HEK293 (cell line): ENCODE measurements around the gene EPN1.

Experiments
- CTCF ChIA-PET: fragments of 350-600 bp; formaldehyde crosslinking; extraction: SDS; loops from one replicate; lab custom pipeline; 2021; ENCODE audit warnings: antibody characterized with exemption; lab: Yijun Ruan, JAX
- POLR2A ChIA-PET: fragments of 300-600 bp; formaldehyde crosslinking; extraction: SDS; loops from one replicate; lab custom pipeline; 2020; ENCODE audit warnings: antibody characterized with exemption, inconsistent platforms; lab: Yijun Ruan, JAX
- H3K27ac ChIP-seq: fragments of 200-500 bp; sonication (Bioruptor generic); 2 replicates; pipeline ENCODE4 v1.5.1; 2014; ENCODE audit warnings: low read depth, low read length, control low read depth, inconsistent platforms; ENCODE audit errors: extremely low read depth
- H3K36me3 ChIP-seq, 2 experiments: fragments of 200-500 bp in 1 of 2; sonication (Bioruptor generic) in 1 of 2; 1 replicate in 1 of 2; 2 replicates in 1 of 2; pipeline ENCODE4 v1.5.1; 2014 to 2017; ENCODE audit warnings: inconsistent platforms in 2 of 2, low read length in 2 of 2; ENCODE audit not compliant: control insufficient read depth in 2 of 2, insufficient read depth in 1 of 2
- H3K4me1 ChIP-seq: fragments of 200-500 bp; sonication (Bioruptor generic); 2 replicates; pipeline ENCODE4 v1.5.1; 2014; ENCODE audit warnings: mild to moderate bottlenecking, low read length, inconsistent platforms; ENCODE audit not compliant: control insufficient read depth, insufficient read depth
- H3K4me3 ChIP-seq: 2 replicates; pipeline ENCODE4 v1.5.1; 2011; ENCODE audit warnings: low read depth, mild to moderate bottlenecking, control low read depth, low read length, moderate library complexity
- H3K9me3 ChIP-seq: fragments of 200-500 bp; sonication (Bioruptor generic); 2 replicates; pipeline ENCODE4 v1.5.1; 2014; ENCODE audit warnings: low read depth, low read length, inconsistent platforms; ENCODE audit not compliant: control insufficient read depth, insufficient read depth
- GLIS1 ChIP-seq: fragments of 450-650 bp; formaldehyde crosslinking; IDR thresholded peaks from 2 replicates; pipeline ENCODE4 v1.5.1; 2016; ENCODE audit warnings: missing biosample characterization, missing genetic modification characterization
- IKZF3 ChIP-seq: fragments of 450-650 bp; IDR thresholded peaks from 2 replicates; pipeline ENCODE4 v1.5.0; 2018; ENCODE audit warnings: missing biosample characterization, mild to moderate bottlenecking, missing genetic modification characterization, moderate library complexity
- KLF8 ChIP-seq: fragments of 450-650 bp; formaldehyde crosslinking; IDR thresholded peaks from 2 replicates; pipeline ENCODE4 v1.5.1; 2016; ENCODE audit warnings: missing biosample characterization, missing genetic modification characterization
- SETDB1 ChIP-seq: IDR thresholded peaks from one replicate; pipeline ENCODE4 v1.6.1; 2017; ENCODE audit warnings: mild to moderate bottlenecking, low read length, moderate library complexity, mixed read lengths; ENCODE audit not compliant: insufficient read length
- TRIM28 ChIP-seq: IDR thresholded peaks from 2 replicates; pipeline ENCODE4 v1.6.1; 2011; ENCODE audit warnings: low read length, control low read depth, borderline replicate concordance
- YY2 ChIP-seq: fragments of 450-650 bp; formaldehyde crosslinking; IDR thresholded peaks from 2 replicates; pipeline ENCODE4 v1.5.1; 2016; ENCODE audit warnings: missing biosample characterization, missing genetic modification characterization
- ZNF114 ChIP-seq: fragments of 450-650 bp; formaldehyde crosslinking; IDR thresholded peaks from 2 replicates; pipeline ENCODE4 v1.5.0; 2017; ENCODE audit warnings: missing biosample characterization, missing genetic modification characterization
- ZNF138 ChIP-seq: fragments of 450-650 bp; formaldehyde crosslinking; IDR thresholded peaks from 2 replicates; pipeline ENCODE4 v1.5.1; 2016; ENCODE audit warnings: missing biosample characterization, missing genetic modification characterization, borderline replicate concordance
- ZNF146 ChIP-seq: fragments of 450-650 bp; formaldehyde crosslinking; IDR thresholded peaks from 2 replicates; pipeline ENCODE4 v1.5.1; 2016; ENCODE audit warnings: missing biosample characterization, missing genetic modification characterization
- ZNF157 ChIP-seq: fragments of 450-650 bp; formaldehyde crosslinking; IDR thresholded peaks from 2 replicates; pipeline ENCODE4 v1.5.1; 2016; ENCODE audit warnings: missing biosample characterization, missing genetic modification characterization
- ZNF23 ChIP-seq: fragments of 450-650 bp; formaldehyde crosslinking; IDR thresholded peaks from 2 replicates; pipeline ENCODE4 v1.5.1; 2016; ENCODE audit warnings: missing biosample characterization, missing genetic modification characterization, borderline replicate concordance
- ZNF274 ChIP-seq, 2 experiments: fragments of 200-500 bp in 1 of 2; fragments of 450-650 bp in 1 of 2; sonication (Bioruptor generic) in 1 of 2; formaldehyde crosslinking in 1 of 2; IDR thresholded peaks; 2 replicates each; pipeline versions ENCODE4 v1.5.1 to v1.6.1; 2014 to 2016; ENCODE audit warnings: borderline replicate concordance in 1 of 2, inconsistent platforms in 1 of 2, low read length in 1 of 2, missing biosample characterization in 1 of 2, missing genetic modification characterization in 1 of 2
- ZNF280D ChIP-seq: fragments of 450-650 bp; formaldehyde crosslinking; IDR thresholded peaks from 2 replicates; pipeline ENCODE4 v1.5.1; 2016; ENCODE audit warnings: missing biosample characterization, missing genetic modification characterization
- ZNF302 ChIP-seq: fragments of 450-650 bp; formaldehyde crosslinking; IDR thresholded peaks from 2 replicates; pipeline ENCODE4 v1.5.1; 2016; ENCODE audit warnings: missing biosample characterization, missing genetic modification characterization, low read depth
- ZNF311 ChIP-seq: fragments of 450-650 bp; formaldehyde crosslinking; IDR thresholded peaks from 2 replicates; pipeline ENCODE4 v1.5.1; 2017; ENCODE audit warnings: missing biosample characterization, missing genetic modification characterization, borderline replicate concordance
- ZNF350 ChIP-seq: fragments of 450-650 bp; formaldehyde crosslinking; IDR thresholded peaks from 2 replicates; pipeline ENCODE4 v1.5.0; 2017; ENCODE audit warnings: missing biosample characterization, mild to moderate bottlenecking, missing genetic modification characterization
- ZNF354C ChIP-seq: fragments of 450-650 bp; formaldehyde crosslinking; IDR thresholded peaks from 2 replicates; pipeline ENCODE4 v1.5.1; 2016; ENCODE audit warnings: missing biosample characterization, missing genetic modification characterization, low read depth, borderline replicate concordance
- ZNF433 ChIP-seq: fragments of 450-650 bp; formaldehyde crosslinking; IDR thresholded peaks from 2 replicates; pipeline ENCODE4 v1.5.1; 2016; ENCODE audit warnings: missing biosample characterization, missing genetic modification characterization, low read depth
- ZNF501 ChIP-seq: fragments of 450-650 bp; formaldehyde crosslinking; IDR thresholded peaks from 2 replicates; pipeline ENCODE4 v1.5.1; 2016; ENCODE audit warnings: missing biosample characterization, missing genetic modification characterization
- ZNF514 ChIP-seq: fragments of 450-650 bp; formaldehyde crosslinking; IDR thresholded peaks from 2 replicates; pipeline ENCODE4 v1.5.1; 2016; ENCODE audit warnings: missing biosample characterization, missing genetic modification characterization
- ZNF596 ChIP-seq: fragments of 450-650 bp; IDR thresholded peaks from 2 replicates; pipeline ENCODE4 v1.5.0; 2018; ENCODE audit warnings: missing biosample characterization, mild to moderate bottlenecking, missing genetic modification characterization, moderate library complexity
- ZNF623 ChIP-seq: fragments of 450-650 bp; formaldehyde crosslinking; IDR thresholded peaks from 2 replicates; pipeline ENCODE4 v1.5.1; 2016; ENCODE audit warnings: missing biosample characterization, missing genetic modification characterization
- ZNF658 ChIP-seq: fragments of 450-650 bp; formaldehyde crosslinking; IDR thresholded peaks from 2 replicates; pipeline ENCODE4; 2016; ENCODE audit warnings: missing biosample characterization, missing genetic modification characterization
- TF ChIP-seq, protein P1 (sequence below): fragments of 450-650 bp; formaldehyde crosslinking; IDR thresholded peaks from 2 replicates; pipeline ENCODE4 v1.5.0; 2017; ENCODE audit warnings: missing biosample characterization, missing genetic modification characterization, borderline replicate concordance
- TF ChIP-seq, protein P2 (sequence below): fragments of 450-650 bp; formaldehyde crosslinking; IDR thresholded peaks from 2 replicates; pipeline ENCODE4 v1.5.1; 2016; ENCODE audit warnings: missing biosample characterization, missing genetic modification characterization
- TF ChIP-seq, protein P3 (sequence below): fragments of 450-650 bp; formaldehyde crosslinking; conservative IDR thresholded peaks from 2 replicates; pipeline ENCODE4 v1.5.1; 2016; ENCODE audit warnings: low read depth, missing biosample characterization, missing genetic modification characterization

The EPN1 gene

DNA sequence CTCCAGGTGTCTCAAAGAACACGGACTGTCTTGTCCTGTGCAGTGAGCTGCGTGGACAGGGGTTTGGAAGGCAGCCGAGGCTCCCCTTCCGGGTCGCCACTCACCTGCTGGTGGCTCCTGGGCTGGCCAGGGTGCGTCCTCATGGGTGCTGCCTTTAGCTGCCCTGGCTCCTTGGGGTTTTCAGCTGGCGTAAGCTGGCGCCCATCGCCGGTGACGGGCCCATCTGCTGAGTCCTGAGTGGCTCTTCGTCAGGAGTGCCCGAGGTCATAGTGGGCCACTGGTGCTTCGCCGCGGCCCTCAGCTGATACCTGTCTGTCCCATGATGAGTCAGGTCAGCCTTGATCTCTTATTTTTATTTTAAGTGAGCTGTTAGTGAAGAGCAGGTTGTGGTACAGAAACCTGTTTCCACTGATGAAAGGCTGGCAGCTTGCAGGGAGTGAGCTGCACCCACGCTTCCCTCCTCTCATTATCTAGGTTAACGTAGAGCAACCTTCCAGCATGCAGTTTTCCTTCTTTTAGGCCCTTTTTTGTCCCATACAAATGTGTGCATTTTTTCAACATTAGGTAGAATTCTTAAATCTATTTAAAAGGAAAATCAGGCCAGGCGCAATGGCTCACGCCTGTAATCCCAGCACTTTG lies 18.4 kb downstream of the EPN1 start:
- CTCF ChIA-PET, result interaction anchor here (1.0 to 1.1 kb wide), 2 partner anchors 51 to 62 kb away, joined by 3 to 4 read pairs; no protein-coding TSS in a partner anchor

DNA sequence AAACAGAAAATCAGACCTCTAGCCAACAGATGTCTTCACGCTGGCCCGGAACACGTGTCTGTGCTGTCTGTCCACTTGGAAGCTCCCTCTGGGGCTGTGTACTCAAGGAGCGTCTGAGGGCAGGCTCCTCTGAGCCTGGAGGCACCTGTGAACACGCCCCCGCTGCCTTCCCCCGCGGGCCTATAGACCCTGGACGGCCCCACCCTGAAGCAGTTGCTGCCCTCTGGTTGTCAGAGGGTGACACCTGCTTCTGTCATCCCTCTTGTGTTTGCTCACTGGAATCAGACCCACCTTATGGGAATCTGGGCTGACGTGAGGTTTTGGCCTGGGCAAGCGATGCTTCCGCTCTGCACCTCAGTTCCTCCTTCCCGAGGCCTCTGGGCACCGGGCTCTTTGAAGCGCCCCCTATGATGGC lies 19.2 kb downstream of the EPN1 start:
- H3K4me1 ChIP-seq, result no peaks in the 10 kb centered on the region
- peaks cover 10 to 90% of the 10 kb centered on the region in 2 experiments for H3K36me3 ChIP-seq
- no peaks in the 10 kb centered on the region for H3K9me3 ChIP-seq
- H3K27ac ChIP-seq, result no peak overlapping the region
- POLR2A ChIA-PET, result interaction anchor here (0.6 to 0.7 kb wide), 3 partner anchors 96 to 1144 kb away, joined by 5 to 9 read pairs (median 6); no protein-coding TSS in a partner anchor
- no peak overlapping the region for H3K4me3 ChIP-seq
- CTCF ChIA-PET, result interaction anchor here (1.0 to 1.1 kb wide), 2 partner anchors 52 to 63 kb away, joined by 3 to 4 read pairs; no protein-coding TSS in a partner anchor
- no peak for TF ChIP-seq GLIS1 (tag by site-specific recombination)
- no peak for TF ChIP-seq ZNF138 (tag by site-specific recombination)
- TF ChIP-seq ZNF157 (tag by site-specific recombination), result no peak
- TF ChIP-seq, protein P1, sequence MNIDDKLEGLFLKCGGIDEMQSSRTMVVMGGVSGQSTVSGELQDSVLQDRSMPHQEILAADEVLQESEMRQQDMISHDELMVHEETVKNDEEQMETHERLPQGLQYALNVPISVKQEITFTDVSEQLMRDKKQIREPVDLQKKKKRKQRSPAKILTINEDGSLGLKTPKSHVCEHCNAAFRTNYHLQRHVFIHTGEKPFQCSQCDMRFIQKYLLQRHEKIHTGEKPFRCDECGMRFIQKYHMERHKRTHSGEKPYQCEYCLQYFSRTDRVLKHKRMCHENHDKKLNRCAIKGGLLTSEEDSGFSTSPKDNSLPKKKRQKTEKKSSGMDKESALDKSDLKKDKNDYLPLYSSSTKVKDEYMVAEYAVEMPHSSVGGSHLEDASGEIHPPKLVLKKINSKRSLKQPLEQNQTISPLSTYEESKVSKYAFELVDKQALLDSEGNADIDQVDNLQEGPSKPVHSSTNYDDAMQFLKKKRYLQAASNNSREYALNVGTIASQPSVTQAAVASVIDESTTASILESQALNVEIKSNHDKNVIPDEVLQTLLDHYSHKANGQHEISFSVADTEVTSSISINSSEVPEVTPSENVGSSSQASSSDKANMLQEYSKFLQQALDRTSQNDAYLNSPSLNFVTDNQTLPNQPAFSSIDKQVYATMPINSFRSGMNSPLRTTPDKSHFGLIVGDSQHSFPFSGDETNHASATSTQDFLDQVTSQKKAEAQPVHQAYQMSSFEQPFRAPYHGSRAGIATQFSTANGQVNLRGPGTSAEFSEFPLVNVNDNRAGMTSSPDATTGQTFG (tag by site-specific recombination), result no peak
- no peak for TF ChIP-seq ZNF354C (tag by site-specific recombination)
- no peak for TF ChIP-seq ZNF114 (tag by site-specific recombination)
- no peak for TF ChIP-seq ZNF514 (tag by site-specific recombination)
- no peak for TF ChIP-seq ZNF302 (tag by site-specific recombination)
- no peak for TF ChIP-seq YY2 (tag by site-specific recombination)
- no peak for TF ChIP-seq ZNF274 (IDR thresholded peaks at IDR 0.05; ENCODE audit: low read length)
- no peak for TF ChIP-seq ZNF274 (tag by site-specific recombination; IDR thresholded peaks at IDR 0.05; ENCODE audit: borderline replicate concordance)
- no peak for TF ChIP-seq ZNF311
- TF ChIP-seq ZNF23 (tag by site-specific recombination), result no peak
- TF ChIP-seq, protein P2, sequence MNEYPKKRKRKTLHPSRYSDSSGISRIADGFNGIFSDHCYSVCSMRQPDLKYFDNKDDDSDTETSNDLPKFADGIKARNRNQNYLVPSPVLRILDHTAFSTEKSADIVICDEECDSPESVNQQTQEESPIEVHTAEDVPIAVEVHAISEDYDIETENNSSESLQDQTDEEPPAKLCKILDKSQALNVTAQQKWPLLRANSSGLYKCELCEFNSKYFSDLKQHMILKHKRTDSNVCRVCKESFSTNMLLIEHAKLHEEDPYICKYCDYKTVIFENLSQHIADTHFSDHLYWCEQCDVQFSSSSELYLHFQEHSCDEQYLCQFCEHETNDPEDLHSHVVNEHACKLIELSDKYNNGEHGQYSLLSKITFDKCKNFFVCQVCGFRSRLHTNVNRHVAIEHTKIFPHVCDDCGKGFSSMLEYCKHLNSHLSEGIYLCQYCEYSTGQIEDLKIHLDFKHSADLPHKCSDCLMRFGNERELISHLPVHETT (tag by site-specific recombination), result no peak
- no peak for TF ChIP-seq ZNF623
- no peak for TF ChIP-seq ZNF501 (tag by site-specific recombination)
- no peak for TF ChIP-seq ZNF433 (tag by site-specific recombination)
- TF ChIP-seq ZNF280D, result no peak

More for the DNA sequence above, 18.4 kb downstream of the EPN1 start:
- Histone ChIP-seq H3K27ac (no peak overlapping the region), H3K9me3 (no peaks in the 10 kb centered on the region), H3K36me3 (peaks cover 6 to 93% of the 10 kb centered on the region in 2 experiments), H3K4me3 (no peak overlapping the region), H3K4me1 (no peaks in the 10 kb centered on the region)
- POLR2A ChIA-PET, result interaction anchor here (0.6 to 0.7 kb wide), 2 partner anchors 217 to 1143 kb away, joined by 6 to 9 read pairs; no protein-coding TSS in a partner anchor
- TF ChIP-seq ZNF658 (no peak), ZNF501 (tag by site-specific recombination) (no peak), IKZF3 (tag by site-specific recombination) (no peak), SETDB1 (no peak), ZNF350 (tag by site-specific recombination) (no peak), ZNF146 (no peak), TRIM28 (no peak), KLF8 (no peak), ZNF114 (tag by site-specific recombination) (no peak), ZNF596 (tag by site-specific recombination) (no peak)
- TF ChIP-seq, protein P3, sequence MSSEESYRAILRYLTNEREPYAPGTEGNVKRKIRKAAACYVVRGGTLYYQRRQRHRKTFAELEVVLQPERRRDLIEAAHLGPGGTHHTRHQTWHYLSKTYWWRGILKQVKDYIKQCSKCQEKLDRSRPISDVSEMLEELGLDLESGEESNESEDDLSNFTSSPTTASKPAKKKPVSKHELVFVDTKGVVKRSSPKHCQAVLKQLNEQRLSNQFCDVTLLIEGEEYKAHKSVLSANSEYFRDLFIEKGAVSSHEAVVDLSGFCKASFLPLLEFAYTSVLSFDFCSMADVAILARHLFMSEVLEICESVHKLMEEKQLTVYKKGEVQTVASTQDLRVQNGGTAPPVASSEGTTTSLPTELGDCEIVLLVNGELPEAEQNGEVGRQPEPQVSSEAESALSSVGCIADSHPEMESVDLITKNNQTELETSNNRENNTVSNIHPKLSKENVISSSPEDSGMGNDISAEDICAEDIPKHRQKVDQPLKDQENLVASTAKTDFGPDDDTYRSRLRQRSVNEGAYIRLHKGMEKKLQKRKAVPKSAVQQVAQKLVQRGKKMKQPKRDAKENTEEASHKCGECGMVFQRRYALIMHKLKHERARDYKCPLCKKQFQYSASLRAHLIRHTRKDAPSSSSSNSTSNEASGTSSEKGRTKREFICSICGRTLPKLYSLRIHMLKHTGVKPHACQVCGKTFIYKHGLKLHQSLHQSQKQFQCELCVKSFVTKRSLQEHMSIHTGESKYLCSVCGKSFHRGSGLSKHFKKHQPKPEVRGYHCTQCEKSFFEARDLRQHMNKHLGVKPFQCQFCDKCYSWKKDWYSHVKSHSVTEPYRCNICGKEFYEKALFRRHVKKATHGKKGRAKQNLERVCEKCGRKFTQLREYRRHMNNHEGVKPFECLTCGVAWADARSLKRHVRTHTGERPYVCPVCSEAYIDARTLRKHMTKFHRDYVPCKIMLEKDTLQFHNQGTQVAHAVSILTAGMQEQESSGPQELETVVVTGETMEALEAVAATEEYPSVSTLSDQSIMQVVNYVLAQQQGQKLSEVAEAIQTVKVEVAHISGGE (tag by site-specific recombination), result no peak
- TF ChIP-seq, all 188 proteins: peak for 0
